GM21576 (cell line): ENCODE results near the gene CCL4L2.
"Not testable (repeated sequence)": the region's sequence is repeated elsewhere in the genome, so short reads cannot be mapped to it uniquely, and the experiment has no call there.

Experiments
- ATAC-seq: cut with Tn5 transposase; IDR thresholded peaks from one replicate; pipeline ENCODE4 v1.9.1; 2021; ENCODE audit warnings: mild to moderate bottlenecking, moderate library complexity; ENCODE audit not compliant: unreplicated experiment

The CCL4L2 gene

GRCh38 chr17:36194832-36195433 lies 15.9 kb upstream of the CCL4L2 start:
- ATAC-seq = not testable (repeated sequence)

GRCh38 chr17:36195434-36196130 lies 15.3 kb upstream of the CCL4L2 start:
- ATAC-seq = no peak

- ATAC-seq = no peak
Observed at GRCh38 chr17:36196131-36196486, 14.8 kb upstream of the CCL4L2 start.

GRCh38 chr17:36197387-36197703 lies 13.5 kb upstream of the CCL4L2 start:
- peak; percentile 7 for ATAC-seq

- ATAC-seq = peak; percentile 27
Observed at GRCh38 chr17:36198831-36199465, 11.9 kb upstream of the CCL4L2 start.

GRCh38 chr17:36201102-36201501 lies 9.8 kb upstream of the CCL4L2 start:
- ATAC-seq = not testable (repeated sequence)

GRCh38 chr17:36201506-36201905 lies 9.4 kb upstream of the CCL4L2 start:
- ATAC-seq = not testable (repeated sequence)

- no peak for ATAC-seq
Observed at GRCh38 chr17:36203335-36203734, 7.5 kb upstream of the CCL4L2 start.

GRCh38 chr17:36204724-36205500 lies 6.0 kb upstream of the CCL4L2 start:
- ATAC-seq = no peak

- ATAC-seq = peak; percentile 18
Observed at GRCh38 chr17:36205637-36206485, 5.0 kb upstream of the CCL4L2 start.

- not testable (repeated sequence) for ATAC-seq
Observed at GRCh38 chr17:36206486-36206821, 4.4 kb upstream of the CCL4L2 start.

GRCh38 chr17:36207383-36207782 lies 3.5 kb upstream of the CCL4L2 start:
- ATAC-seq = not testable (repeated sequence)

GRCh38 chr17:36209575-36209974 lies 1.3 kb upstream of the CCL4L2 start:
- ATAC-seq = no peak

- not testable (repeated sequence) for ATAC-seq
Observed at GRCh38 chr17:36211484-36212271, 815 bp downstream of the CCL4L2 start.

GRCh38 chr17:36212272-36212605 lies 1.4 kb downstream of the CCL4L2 start:
- ATAC-seq = no peak

GRCh38 chr17:36212966-36213365 lies 2.1 kb downstream of the CCL4L2 start:
- ATAC-seq = no peak

GRCh38 chr17:36213695-36214094 lies 2.8 kb downstream of the CCL4L2 start:
- ATAC-seq = no peak

GRCh38 chr17:36214918-36215317 lies 4.1 kb downstream of the CCL4L2 start:
- ATAC-seq = no peak

- not testable (repeated sequence) for ATAC-seq
Observed at GRCh38 chr17:36215406-36216308, 4.8 kb downstream of the CCL4L2 start.
